Measurements from ENCODE around the gene HEG1. TPM values are rescaled to one million over a fixed set of nuclear protein-coding genes. Genes with fewer than 3 reads are reported as not detected.

Gene HEG1
- total RNA-seq, 1 experiment from 2014 or later, result 14.6 TPM

DNA sequence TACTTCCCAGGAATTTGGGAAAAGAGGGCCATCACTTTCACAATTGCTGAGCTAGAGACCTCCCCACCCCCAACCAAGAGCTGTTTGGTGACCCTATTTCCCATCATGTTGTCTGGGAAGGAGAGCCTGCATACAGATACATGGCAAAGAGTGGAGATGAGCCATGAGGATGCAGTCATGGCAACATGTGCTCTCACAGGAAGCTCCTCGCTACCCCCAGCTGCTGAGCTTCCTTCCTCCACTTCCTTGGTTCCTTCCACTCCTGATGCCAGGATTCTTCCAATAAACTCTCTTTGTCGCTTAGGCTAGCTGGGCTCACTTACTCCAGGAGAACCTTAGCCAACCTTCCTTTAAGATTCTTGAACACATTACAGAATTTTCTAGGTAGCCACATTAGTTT lies 72.9 kb downstream of the HEG1 start:
- ChIA-PET CTCF (interaction anchor here (0.6 to 1.1 kb wide), 4 partner anchors 12 to 222 kb away, joined by 3 to 5 read pairs (median 3); no protein-coding TSS in a partner anchor), POLR2A (no interaction called here)
- Mint-ChIP-seq H3K9me3 (peaks cover under 1% of the 10 kb centered on the region; the same call in 1 of the 2 replicates), H3K36me3 (peaks cover 5% of the 10 kb centered on the region), H3K4me3 (no peak overlapping the region), H3K27ac (no peak overlapping the region), H3K4me1 (no peaks in the 10 kb centered on the region), H3K27me3 (ENCODE audit: low read depth) (no peaks in the 10 kb centered on the region)
- ATAC-seq (no peak), DNase-seq (ENCODE audit: low spot score) (no peak)
- no peak for TF ChIP-seq SP1 (CRISPR knock-in tag; conservative IDR thresholded peaks at IDR 0.05)
- no peak for TF ChIP-seq ZNF232 (CRISPR knock-in tag; IDR thresholded peaks at IDR 0.05)
- no peak for TF ChIP-seq ELF4 (CRISPR knock-in tag; IDR thresholded peaks at IDR 0.05; ENCODE audit: low read depth)
- no peak for TF ChIP-seq FOXP1 (CRISPR knock-in tag; IDR thresholded peaks at IDR 0.05; ENCODE audit: borderline replicate concordance)
- no peak for TF ChIP-seq ETV6 (CRISPR knock-in tag; IDR thresholded peaks at IDR 0.05)
- TF ChIP-seq, protein P1, sequence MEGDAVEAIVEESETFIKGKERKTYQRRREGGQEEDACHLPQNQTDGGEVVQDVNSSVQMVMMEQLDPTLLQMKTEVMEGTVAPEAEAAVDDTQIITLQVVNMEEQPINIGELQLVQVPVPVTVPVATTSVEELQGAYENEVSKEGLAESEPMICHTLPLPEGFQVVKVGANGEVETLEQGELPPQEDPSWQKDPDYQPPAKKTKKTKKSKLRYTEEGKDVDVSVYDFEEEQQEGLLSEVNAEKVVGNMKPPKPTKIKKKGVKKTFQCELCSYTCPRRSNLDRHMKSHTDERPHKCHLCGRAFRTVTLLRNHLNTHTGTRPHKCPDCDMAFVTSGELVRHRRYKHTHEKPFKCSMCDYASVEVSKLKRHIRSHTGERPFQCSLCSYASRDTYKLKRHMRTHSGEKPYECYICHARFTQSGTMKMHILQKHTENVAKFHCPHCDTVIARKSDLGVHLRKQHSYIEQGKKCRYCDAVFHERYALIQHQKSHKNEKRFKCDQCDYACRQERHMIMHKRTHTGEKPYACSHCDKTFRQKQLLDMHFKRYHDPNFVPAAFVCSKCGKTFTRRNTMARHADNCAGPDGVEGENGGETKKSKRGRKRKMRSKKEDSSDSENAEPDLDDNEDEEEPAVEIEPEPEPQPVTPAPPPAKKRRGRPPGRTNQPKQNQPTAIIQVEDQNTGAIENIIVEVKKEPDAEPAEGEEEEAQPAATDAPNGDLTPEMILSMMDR (IDR thresholded peaks at IDR 0.05), result no peak
- TF ChIP-seq ZNF121 (CRISPR knock-in tag; IDR thresholded peaks at IDR 0.05), result no peak
- TF ChIP-seq MYBL2 (CRISPR knock-in tag; IDR thresholded peaks at IDR 0.05), result no peak
- no peak for TF ChIP-seq JAZF1 (CRISPR knock-in tag; IDR thresholded peaks at IDR 0.05)
- no peak for TF ChIP-seq NR3C1 (CRISPR knock-in tag; conservative IDR thresholded peaks at IDR 0.05; ENCODE audit: low read depth)
- no peak for TF ChIP-seq ZNF263 (CRISPR knock-in tag; IDR thresholded peaks at IDR 0.05; ENCODE audit: low read depth)
- no peak for TF ChIP-seq PRRX2 (CRISPR knock-in tag; IDR thresholded peaks at IDR 0.05)
- no peak for TF ChIP-seq JUN (CRISPR knock-in tag; IDR thresholded peaks at IDR 0.05)
- no peak for TF ChIP-seq ATF1 (CRISPR knock-in tag; IDR thresholded peaks at IDR 0.05)
- TF ChIP-seq SMAD3 (CRISPR knock-in tag; IDR thresholded peaks at IDR 0.05; ENCODE audit: borderline replicate concordance), result no peak
- no peak for TF ChIP-seq HMGA2 (CRISPR knock-in tag; IDR thresholded peaks at IDR 0.05)
- no peak for TF ChIP-seq ZNF138 (CRISPR knock-in tag; conservative IDR thresholded peaks at IDR 0.05)
- no peak for TF ChIP-seq KAT7 (CRISPR knock-in tag; IDR thresholded peaks at IDR 0.05; ENCODE audit: borderline replicate concordance)

DNA sequence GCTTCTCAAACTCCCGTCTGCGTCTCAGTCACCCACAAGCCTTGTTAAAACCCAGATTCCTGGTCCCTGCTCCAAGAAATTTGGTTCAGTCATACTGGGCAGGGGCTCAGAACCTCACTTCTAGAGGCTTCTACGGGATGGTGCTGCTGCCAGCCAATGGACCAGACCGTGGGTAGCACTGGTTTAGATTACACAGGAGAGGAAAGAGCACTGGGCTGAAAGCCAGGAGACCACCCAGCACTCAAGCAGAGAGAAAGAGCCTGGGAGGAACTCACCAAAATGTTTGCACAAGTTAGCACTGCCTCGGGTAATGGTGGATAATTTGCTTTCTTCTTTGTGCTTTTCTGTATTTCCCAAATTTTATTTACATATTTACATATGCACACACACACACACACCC lies 74.3 kb downstream of the HEG1 start:
- H3K27me3 Mint-ChIP-seq (ENCODE audit: low read depth), result no peaks in the 10 kb centered on the region
- ATAC-seq (no peak), DNase-seq (ENCODE audit: low spot score) (no peak)
- no peaks in the 10 kb centered on the region for H3K4me1 Mint-ChIP-seq
- TF ChIP-seq NFYB (CRISPR knock-in tag; conservative IDR thresholded peaks at IDR 0.05; ENCODE audit: low read depth) (no peak), ESRRA (CRISPR knock-in tag; IDR thresholded peaks at IDR 0.05; ENCODE audit: borderline replicate concordance) (no peak)
- TF ChIP-seq, protein P2, sequence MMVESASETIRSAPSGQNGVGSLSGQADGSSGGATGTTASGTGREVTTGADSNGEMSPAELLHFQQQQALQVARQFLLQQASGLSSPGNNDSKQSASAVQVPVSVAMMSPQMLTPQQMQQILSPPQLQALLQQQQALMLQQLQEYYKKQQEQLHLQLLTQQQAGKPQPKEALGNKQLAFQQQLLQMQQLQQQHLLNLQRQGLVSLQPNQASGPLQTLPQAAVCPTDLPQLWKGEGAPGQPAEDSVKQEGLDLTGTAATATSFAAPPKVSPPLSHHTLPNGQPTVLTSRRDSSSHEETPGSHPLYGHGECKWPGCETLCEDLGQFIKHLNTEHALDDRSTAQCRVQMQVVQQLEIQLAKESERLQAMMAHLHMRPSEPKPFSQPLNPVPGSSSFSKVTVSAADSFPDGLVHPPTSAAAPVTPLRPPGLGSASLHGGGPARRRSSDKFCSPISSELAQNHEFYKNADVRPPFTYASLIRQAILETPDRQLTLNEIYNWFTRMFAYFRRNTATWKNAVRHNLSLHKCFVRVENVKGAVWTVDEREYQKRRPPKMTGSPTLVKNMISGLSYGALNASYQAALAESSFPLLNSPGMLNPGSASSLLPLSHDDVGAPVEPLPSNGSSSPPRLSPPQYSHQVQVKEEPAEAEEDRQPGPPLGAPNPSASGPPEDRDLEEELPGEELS (CRISPR knock-in tag; IDR thresholded peaks at IDR 0.05), result no peak
- CTCF ChIA-PET, result no interaction called here
- H3K9me3 Mint-ChIP-seq, result peaks cover 14% of the 10 kb centered on the region
- no peak overlapping the region for H3K4me3 Mint-ChIP-seq
- H3K36me3 Mint-ChIP-seq, result peaks cover 17% of the 10 kb centered on the region
- POLR2A ChIA-PET, result no interaction called here
- no peak overlapping the region for H3K27ac Mint-ChIP-seq

DNA sequence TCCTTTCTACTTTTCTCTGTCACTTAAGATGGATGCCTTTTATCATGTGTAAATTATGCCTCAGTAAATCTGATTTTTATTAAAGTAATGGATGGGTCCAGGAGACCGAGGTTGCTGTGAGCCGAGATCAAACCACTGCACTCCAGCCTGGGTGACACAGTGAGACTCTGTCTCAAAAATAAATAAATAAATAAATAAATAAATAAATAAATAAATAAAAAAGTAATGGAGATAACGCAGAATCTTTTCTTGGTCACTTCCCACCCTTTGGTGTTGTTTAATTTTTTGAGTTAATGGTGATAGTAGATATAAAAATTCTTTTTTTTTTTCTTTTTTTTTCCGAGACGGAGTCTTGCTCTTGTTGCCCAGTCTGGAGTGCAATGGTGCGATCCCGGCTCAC lies 77.2 kb downstream of the HEG1 start:
- no peak overlapping the region for H3K27ac Mint-ChIP-seq
- H3K36me3 Mint-ChIP-seq, result peaks cover 17% of the 10 kb centered on the region
- CTCF ChIA-PET, result no interaction called here
- no peaks in the 10 kb centered on the region for H3K27me3 Mint-ChIP-seq (ENCODE audit: low read depth)
- H3K9me3 Mint-ChIP-seq, result peaks cover 15% of the 10 kb centered on the region
- H3K4me1 Mint-ChIP-seq, result no peaks in the 10 kb centered on the region
- DNase-seq (ENCODE audit: low spot score), result no peak
- no peak overlapping the region for H3K4me3 Mint-ChIP-seq
- POLR2A ChIA-PET, result interaction anchor here (0.8 kb wide), 1 partner anchor 25 kb away, joined by 3 read pairs; no protein-coding TSS in a partner anchor
- no peak for ATAC-seq
- TF ChIP-seq HMGA2 (CRISPR knock-in tag; IDR thresholded peaks at IDR 0.05) (peak; percentile 29; the same call in 1 of the 2 replicates), ZNF138 (CRISPR knock-in tag; conservative IDR thresholded peaks at IDR 0.05) (no peak)
